ENCODE data around the gene OPN4.

OPN4 gene

GRCh38 chr10:86671985-86672710, 17.8 kb downstream of the OPN4 start:
- TF ChIP-seq TEAD4 (IDR thresholded peaks at IDR 0.05) (no peak), YY1 (IDR thresholded peaks at IDR 0.05; ENCODE audit: low read depth) (no peak), ZBTB7A (IDR thresholded peaks at IDR 0.05; ENCODE audit: low read depth) (no peak), USF1 (IDR thresholded peaks at IDR 0.05) (no peak), NFIC (IDR thresholded peaks at IDR 0.05) (no peak), CREB1 (IDR thresholded peaks at IDR 0.05; ENCODE audit: low read depth) (no peak), TCF12 (IDR thresholded peaks at IDR 0.05; ENCODE audit: low read depth) (no peak), CEBPB (IDR thresholded peaks at IDR 0.05) (no peak), RAD21 (IDR thresholded peaks at IDR 0.05; ENCODE audit: low read depth) (no peak), REST (IDR thresholded peaks at IDR 0.05; ENCODE audit: low read depth) (no peak), TAF1 (IDR thresholded peaks at IDR 0.05; ENCODE audit: low read depth) (no peak), FOXM1 (IDR thresholded peaks at IDR 0.05; ENCODE audit: borderline replicate concordance, low read depth) (no peak), MAX (IDR thresholded peaks at IDR 0.05) (no peak), EGR1 (IDR thresholded peaks at IDR 0.05) (no peak), EP300 (IDR thresholded peaks at IDR 0.05; ENCODE audit: borderline replicate concordance) (no peak)

- TF ChIP-seq EGR1 (IDR thresholded peaks at IDR 0.05) (no peak), FOXM1 (IDR thresholded peaks at IDR 0.05; ENCODE audit: borderline replicate concordance, low read depth) (no peak), TCF12 (IDR thresholded peaks at IDR 0.05; ENCODE audit: low read depth) (no peak), REST (IDR thresholded peaks at IDR 0.05; ENCODE audit: low read depth) (no peak)
Observed at GRCh38 chr10:86673216-86673826, 19.0 kb downstream of the OPN4 start.

GRCh38 chr10:86673827-86674581, 19.7 kb downstream of the OPN4 start:
- 0 out of 2 replicates have a peak, but pooled peaks have one; percentile 18 for TF ChIP-seq NFIC (IDR thresholded peaks at IDR 0.05)
- TF ChIP-seq MAX (IDR thresholded peaks at IDR 0.05): peak; percentile 65; the same call in 1 of the 2 replicates
- TF ChIP-seq FOXM1 (IDR thresholded peaks at IDR 0.05; ENCODE audit: borderline replicate concordance, low read depth): no peak

- TF ChIP-seq CREB1 (IDR thresholded peaks at IDR 0.05; ENCODE audit: low read depth) (no peak), REST (IDR thresholded peaks at IDR 0.05; ENCODE audit: low read depth) (no peak), FOXM1 (IDR thresholded peaks at IDR 0.05; ENCODE audit: borderline replicate concordance, low read depth) (no peak), CEBPB (IDR thresholded peaks at IDR 0.05) (no peak), TAF1 (IDR thresholded peaks at IDR 0.05; ENCODE audit: low read depth) (no peak), TEAD4 (IDR thresholded peaks at IDR 0.05) (no peak), TCF12 (IDR thresholded peaks at IDR 0.05; ENCODE audit: low read depth) (no peak)
Observed at GRCh38 chr10:86674912-86675311, 20.6 kb downstream of the OPN4 start.
